CD14-positive monocyte (primary cell): ENCODE data around the gene CDKN2A. TPM values are rescaled to one million over a fixed set of nuclear protein-coding genes. Genes with fewer than 3 reads are reported as not detected.
A peak's percentile ranks its signal among the peaks of the same experiment; 100 is the strongest.

Experiments used
- DNase-seq, 3 donors: peaks; one replicate each; pipeline ENCODE4 v3.0.0-alpha.2; 2011 to 2022
- H2AFZ ChIP-seq: 2 replicates; pipeline ENCODE4 v1.6.0; 2012; ENCODE audit warnings: mild to moderate bottlenecking, low read depth, low read length, inconsistent platforms; ENCODE audit not compliant: insufficient read depth, poor library complexity, severe bottlenecking
- H3K27ac ChIP-seq, 2 donors: 1 replicate in 1 of 2; 2 replicates in 1 of 2; pipeline ENCODE4 v1.5.1; 2012 to 2013; ENCODE audit warnings: low read length in 2 of 2, control low read depth in 1 of 2, inconsistent platforms in 1 of 2, low read depth in 1 of 2, mild to moderate bottlenecking in 1 of 2
- H3K27me3 ChIP-seq, 2 donors: one replicate each; pipeline versions ENCODE4 v1.6.0 to v1.6.1; 2011 to 2013; ENCODE audit warnings: low read length in 2 of 2; ENCODE audit not compliant: control insufficient read depth in 2 of 2, insufficient read depth in 2 of 2
- H3K36me3 ChIP-seq, 2 donors: replicated peaks in 1 of 2; 1 replicate in 1 of 2; 2 replicates in 1 of 2; pipeline versions ENCODE4 v1.5.1 to v1.6.1; 2012 to 2013; ENCODE audit warnings: low read length in 2 of 2, control low read depth in 1 of 2, inconsistent platforms in 1 of 2, mild to moderate bottlenecking in 1 of 2; ENCODE audit not compliant: insufficient read depth in 2 of 2, control insufficient read depth in 1 of 2
- H3K4me1 ChIP-seq, 2 donors: 1 replicate in 1 of 2; 2 replicates in 1 of 2; pipeline versions ENCODE4 v1.5.1 to v1.6.1; 2012 to 2013; ENCODE audit warnings: low read length in 2 of 2, control low read depth in 1 of 2, inconsistent platforms in 1 of 2, mild to moderate bottlenecking in 1 of 2, moderate library complexity in 1 of 2; ENCODE audit not compliant: insufficient read depth in 2 of 2, control insufficient read depth in 1 of 2
- H3K4me2 ChIP-seq: replicated peaks from 2 replicates; pipeline ENCODE3; 2012; ENCODE audit warnings: low read length, moderate library complexity, mild to moderate bottlenecking; ENCODE audit not compliant: poor library complexity, severe bottlenecking; ENCODE audit errors: extremely low read depth
- H3K4me3 ChIP-seq, 3 experiments: fragments of 200-600 bp in 1 of 3; sonication (generic) in 1 of 3; replicated peaks in 1 of 3; 1 replicate in 2 of 3; 2 replicates in 1 of 3; pipeline ENCODE4 v1.5.1; 2011 to 2013; ENCODE audit warnings: low read length in 3 of 3, mild to moderate bottlenecking in 3 of 3, control low read depth in 2 of 3, low read depth in 2 of 3, inconsistent platforms in 1 of 3, moderate library complexity in 1 of 3
- H3K79me2 ChIP-seq: 2 replicates; pipeline ENCODE4 v1.6.0; 2012; ENCODE audit warnings: mild to moderate bottlenecking, control low read depth, inconsistent platforms, low read length, moderate library complexity; ENCODE audit not compliant: insufficient read depth
- H3K9ac ChIP-seq: 2 replicates; pipeline ENCODE4 v1.6.0; 2017; ENCODE audit warnings: low read length, mild to moderate bottlenecking; ENCODE audit not compliant: insufficient read depth, poor library complexity, severe bottlenecking
- H3K9me3 ChIP-seq, 2 donors: replicated peaks in 1 of 2; 1 replicate in 1 of 2; 2 replicates in 1 of 2; pipeline versions ENCODE4 v1.5.1 to v1.6.1; 2012 to 2013; ENCODE audit warnings: low read length in 2 of 2, control low read depth in 1 of 2; ENCODE audit not compliant: control insufficient read depth in 1 of 2, insufficient read depth in 1 of 2
- H4K20me1 ChIP-seq: 2 replicates; pipeline ENCODE4 v1.6.0; 2012; ENCODE audit warnings: mild to moderate bottlenecking, low read length, control low read depth, moderate library complexity; ENCODE audit not compliant: insufficient read depth
- H3K27ac Mint-ChIP-seq, 7 donors: one replicate each; pipeline ENCODE4 v1.8.0; 2020; ENCODE audit warnings: mild to moderate bottlenecking in 7 of 7, mixed read lengths in 7 of 7, moderate library complexity in 6 of 7, inconsistent platforms in 2 of 7
- H3K27me3 Mint-ChIP-seq, 3 donors: one replicate each; pipeline ENCODE4 v1.8.0; 2021 to 2022; ENCODE audit warnings: low read depth in 3 of 3, mild to moderate bottlenecking in 3 of 3, mixed read lengths in 3 of 3, moderate library complexity in 3 of 3, inconsistent platforms in 1 of 3
- H3K36me3 Mint-ChIP-seq, 2 donors: one replicate each; pipeline ENCODE4 v1.8.0; 2020; ENCODE audit warnings: mixed read lengths in 2 of 2, inconsistent platforms in 1 of 2, mild to moderate bottlenecking in 1 of 2
- H3K4me1 Mint-ChIP-seq: one replicate; pipeline ENCODE4 v1.8.0; 2020; ENCODE audit warnings: mild to moderate bottlenecking, mixed read lengths
- H3K4me3 Mint-ChIP-seq, 2 donors: one replicate each; pipeline ENCODE4 v1.8.0; 2020; ENCODE audit warnings: mild to moderate bottlenecking in 2 of 2, mixed read lengths in 2 of 2, moderate library complexity in 1 of 2
- H3K9me3 Mint-ChIP-seq, 7 donors: one replicate each; pipeline ENCODE4 v1.8.0; 2020 to 2022; ENCODE audit warnings: mixed read lengths in 7 of 7, mild to moderate bottlenecking in 6 of 7, moderate library complexity in 6 of 7, inconsistent platforms in 2 of 7
- CTCF ChIP-seq: fragments of 200-600 bp; IDR thresholded peaks from one replicate; pipeline ENCODE4 v1.8.0; 2022; ENCODE audit warnings: antibody characterized with exemption, mild to moderate bottlenecking
- WGBS: methylation state at CpG from one replicate; pipeline ENCODE4 v1.1.5; 2013; ENCODE audit warnings: missing lambda C conversion rate; ENCODE audit not compliant: insufficient coverage; 5-methylcytosine and 5-hydroxymethylcytosine counted together
- intact Hi-C, 2 donors: fragments of 100-400 bp; cut with micrococcal nuclease; formaldehyde crosslinking; loops; one replicate each; pipeline versions ENCODE4 v1.15.0 to v1.15.1; 2023
- polyA plus RNA-seq, 3 donors: library from polyadenylated mRNA; depleted of rRNA in 1 of 3; unstranded in 2 of 3; stranded (reverse) in 1 of 3; fragments of 300-500 nt in 2 of 3; fragments of >200 nt in 1 of 3; fragmentation: Illumina TruSeq in 2 of 3; gene quantifications; 1 replicate in 2 of 3; 2 replicates in 1 of 3; pipeline ENCODE4 v1.2.3, GENCODE V29; 2012 to 2021

The CDKN2A gene
- polyA plus RNA-seq, 3 donors = 0.86 to 1.6 (median 1.1) TPM

GRCh38 chr9:21923694-21924093 lies 70.5 kb downstream of the CDKN2A start:
- no peak for DNase-seq
- no peaks in the 10 kb centered on the region for H3K4me1 ChIP-seq
- H3K4me2 ChIP-seq = no peak overlapping the region
- H3K4me3 ChIP-seq = no peak overlapping the region
- H2AFZ ChIP-seq = no peak overlapping the region
- H3K79me2 ChIP-seq = no peaks in the 10 kb centered on the region
- Mint-ChIP-seq H3K27me3 (peaks cover 0 to 1% (median 0%) of the 10 kb centered on the region in 3 donors), H3K9me3 (peaks cover 0 to 5% (median 2%) of the 10 kb centered on the region in 7 donors), H3K27ac (no peak overlapping the region), H3K4me3 (no peak overlapping the region), H3K4me1 (peaks cover 8% of the 10 kb centered on the region), H3K36me3 (no peaks in the 10 kb centered on the region)
- no peak overlapping the region for H3K27ac ChIP-seq
- no peak for TF ChIP-seq CTCF
- no peaks in the 10 kb centered on the region for H3K27me3 ChIP-seq
- intact Hi-C loops = no loop called here
- no peaks in the 10 kb centered on the region for H3K36me3 ChIP-seq
- 100% methylated on average over 1 of the region's 1 CpG for WGBS
- H3K9ac ChIP-seq = no peak overlapping the region
- H4K20me1 ChIP-seq = no peaks in the 10 kb centered on the region
- H3K9me3 ChIP-seq = no peaks in the 10 kb centered on the region

- no peak overlapping the region for H3K4me3 ChIP-seq
- H3K9ac ChIP-seq = no peak overlapping the region
- peaks cover 8% of the 10 kb centered on the region for H3K4me1 Mint-ChIP-seq
- H3K36me3 Mint-ChIP-seq = no peaks in the 10 kb centered on the region
- intact Hi-C loops = no loop called here
- H3K27me3 Mint-ChIP-seq = peaks cover 0 to 1% (median 0%) of the 10 kb centered on the region in 3 donors
- H3K9me3 ChIP-seq = peaks cover 9% of the 10 kb centered on the region in 2 donors
- peak in 1 of 3 donors; percentile 17 for DNase-seq
- 63% methylated on average over 1 of the region's 4 CpGs for WGBS
- H3K27me3 ChIP-seq = no peaks in the 10 kb centered on the region
- H3K27ac ChIP-seq = no peak overlapping the region
- no peak for TF ChIP-seq CTCF
- peaks cover 9 to 29% (median 22%) of the 10 kb centered on the region in 7 donors for H3K9me3 Mint-ChIP-seq
- H3K4me1 ChIP-seq = no peaks in the 10 kb centered on the region
- H3K36me3 ChIP-seq = no peaks in the 10 kb centered on the region
- no peaks in the 10 kb centered on the region for H4K20me1 ChIP-seq
- no peak overlapping the region for H2AFZ ChIP-seq
- no peak overlapping the region for H3K4me2 ChIP-seq
- H3K79me2 ChIP-seq = no peaks in the 10 kb centered on the region
- no peak overlapping the region for H3K4me3 Mint-ChIP-seq
- H3K27ac Mint-ChIP-seq = peak overlapping the region in 1 of 7 donors; percentile 44
Observed at GRCh38 chr9:21919377-21920362, 74.5 kb downstream of the CDKN2A start.

Other genes starting within 250 kb of the CDKN2A start
- gene MTAP, start 191.8 kb downstream of the CDKN2A start, polyA plus RNA-seq = 10 to 100 TPM in 1 of 3 donors, 1 to 10 TPM in 2; 7.4 to 11.3 (median 7.8) TPM
- under 1 TPM; 0.35 to 0.55 (median 0.50) TPM for gene CDKN2B-AS1, start 399 bp upstream of the CDKN2A start, polyA plus RNA-seq
- 1 to 10 TPM; 1.2 to 6.7 (median 2.7) TPM for gene CDKN2B, start 14.9 kb upstream of the CDKN2A start, polyA plus RNA-seq